HG03460 (cell line): Measurements from ENCODE around the gene MFSD2B.
"Not testable (repeated sequence)": the region's sequence is repeated elsewhere in the genome, so short reads cannot be mapped to it uniquely, and the experiment has no call there.

ENCODE experiments used
- ATAC-seq: cut with Tn5 transposase; IDR thresholded peaks from one replicate; pipeline ENCODE4 v1.9.1; 2021; ENCODE audit not compliant: unreplicated experiment

The MFSD2B gene

GRCh38 chr2:24018241-24018640 lies 8.4 kb downstream of the MFSD2B start:
- ATAC-seq: no peak

DNA sequence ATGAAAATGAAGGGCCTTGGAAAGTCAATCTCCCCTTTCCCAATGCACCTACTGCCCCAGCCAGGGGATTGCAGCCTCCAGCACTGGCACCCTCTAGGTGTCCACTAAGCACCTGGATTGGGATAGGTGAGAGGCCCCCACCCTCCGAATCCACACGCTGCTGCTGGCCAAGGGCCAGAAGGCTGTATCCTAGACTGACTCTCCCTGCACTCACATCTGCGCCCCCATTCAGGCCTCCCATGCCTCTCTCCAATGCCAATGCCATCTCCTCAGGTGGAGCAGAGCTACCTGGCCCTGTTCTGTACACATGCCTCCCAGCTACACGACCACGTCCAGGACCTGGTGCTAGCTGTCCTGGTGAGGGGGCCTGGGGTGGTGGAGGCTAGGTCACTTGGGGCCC lies 9.8 kb downstream of the MFSD2B start:
- ATAC-seq: no peak

GRCh38 chr2:24020244-24020643 lies 10.4 kb downstream of the MFSD2B start:
- no peak for ATAC-seq

DNA sequence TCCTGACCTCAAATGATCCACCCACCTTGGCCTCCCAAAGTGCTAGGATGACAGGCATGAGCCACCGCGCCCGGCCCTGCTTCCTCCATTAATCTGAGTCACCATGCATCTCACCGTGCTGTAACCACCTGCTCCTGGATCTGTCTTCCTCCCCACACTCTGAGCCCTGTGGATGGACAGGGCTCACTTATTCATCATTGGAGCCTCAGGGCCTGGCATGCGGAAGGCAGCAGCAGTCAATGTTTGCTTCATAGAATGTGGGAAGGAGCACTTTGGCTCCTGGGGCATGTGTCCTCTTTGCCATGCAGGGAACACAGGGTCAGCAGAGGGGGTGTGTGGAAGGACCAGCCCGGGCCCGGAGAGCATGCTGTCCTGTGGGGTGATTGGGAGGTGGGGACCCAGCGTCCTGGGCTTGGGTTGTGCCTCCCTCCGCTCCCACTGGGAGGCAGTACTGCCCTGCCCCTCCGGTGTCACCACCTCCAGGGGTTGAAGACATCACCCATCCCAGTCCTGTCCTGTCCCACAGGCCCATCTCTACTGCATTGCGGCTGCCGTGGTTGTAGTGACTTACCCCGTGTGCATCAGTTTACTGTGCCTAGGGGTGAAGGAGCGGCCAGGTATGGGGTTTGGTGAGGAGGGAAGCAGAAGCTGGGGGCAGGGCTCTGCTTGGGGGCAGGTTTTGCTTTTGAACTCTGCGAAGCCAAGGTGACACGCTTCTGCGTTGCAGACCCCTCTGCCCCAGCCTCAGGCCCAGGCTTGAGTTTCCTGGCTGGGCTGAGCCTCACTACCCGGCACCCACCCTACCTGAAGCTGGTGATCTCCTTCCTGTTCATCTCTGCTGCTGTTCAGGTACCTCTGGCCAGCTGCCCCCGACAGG lies 11.5 kb downstream of the MFSD2B start:
- ATAC-seq: no peak

DNA sequence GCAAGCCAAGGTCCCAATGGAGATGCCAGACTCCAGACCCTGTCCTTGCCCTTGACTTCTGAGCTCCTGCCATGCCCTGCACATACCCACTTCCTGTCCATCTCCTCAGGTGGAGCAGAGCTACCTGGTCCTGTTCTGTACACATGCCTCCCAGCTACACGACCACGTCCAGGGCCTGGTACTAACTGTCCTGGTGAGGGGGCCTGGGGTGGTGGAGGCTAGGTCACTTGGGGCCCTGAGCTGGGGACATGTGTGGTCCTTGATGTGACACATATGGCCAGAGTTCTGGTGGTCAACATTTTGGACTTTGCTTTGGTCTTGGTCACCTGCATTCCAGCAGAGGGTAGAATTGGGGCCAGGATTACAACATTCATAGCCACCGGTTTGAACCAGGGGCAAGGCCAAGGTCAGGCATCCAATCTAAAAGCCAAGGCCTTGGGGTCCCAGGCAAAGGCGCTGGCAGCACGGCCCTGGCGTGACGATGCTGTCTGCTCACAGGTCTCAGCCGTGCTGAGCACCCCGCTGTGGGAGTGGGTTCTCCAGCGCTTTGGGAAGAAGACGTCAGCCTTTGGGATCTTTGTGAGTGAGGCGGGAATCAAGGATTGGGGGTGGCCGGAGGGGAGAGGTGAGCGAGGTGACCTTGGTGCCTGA lies 12.6 kb downstream of the MFSD2B start:
- no peak for ATAC-seq

DNA sequence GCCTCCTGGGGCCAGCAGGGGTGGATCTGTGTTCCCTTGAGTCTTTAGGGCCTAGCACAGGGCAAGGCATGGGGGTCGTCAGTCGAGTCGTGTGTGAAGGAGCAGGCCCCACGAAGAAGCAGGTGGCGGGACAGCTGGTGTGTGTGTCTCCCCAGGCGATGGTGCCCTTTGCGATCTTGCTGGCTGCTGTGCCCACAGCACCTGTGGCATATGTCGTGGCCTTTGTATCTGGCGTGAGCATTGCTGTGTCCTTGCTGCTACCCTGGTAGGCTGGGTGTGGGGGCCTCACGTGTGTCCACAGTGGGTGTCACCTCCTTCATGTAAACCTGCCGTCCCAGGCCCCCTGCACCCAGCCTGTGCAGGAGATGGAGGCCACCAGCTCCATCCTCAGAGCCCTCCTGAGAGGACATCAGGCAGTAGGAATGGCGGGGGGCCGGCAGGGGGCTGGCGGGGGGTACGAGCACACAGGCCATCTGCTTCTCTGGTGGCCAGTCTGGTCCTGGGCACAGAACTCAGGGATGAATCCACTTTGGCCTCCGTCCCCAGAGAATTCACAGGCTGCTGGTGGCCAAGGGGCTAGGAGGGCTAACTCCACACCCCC lies 13.2 kb downstream of the MFSD2B start:
- ATAC-seq: no peak

DNA sequence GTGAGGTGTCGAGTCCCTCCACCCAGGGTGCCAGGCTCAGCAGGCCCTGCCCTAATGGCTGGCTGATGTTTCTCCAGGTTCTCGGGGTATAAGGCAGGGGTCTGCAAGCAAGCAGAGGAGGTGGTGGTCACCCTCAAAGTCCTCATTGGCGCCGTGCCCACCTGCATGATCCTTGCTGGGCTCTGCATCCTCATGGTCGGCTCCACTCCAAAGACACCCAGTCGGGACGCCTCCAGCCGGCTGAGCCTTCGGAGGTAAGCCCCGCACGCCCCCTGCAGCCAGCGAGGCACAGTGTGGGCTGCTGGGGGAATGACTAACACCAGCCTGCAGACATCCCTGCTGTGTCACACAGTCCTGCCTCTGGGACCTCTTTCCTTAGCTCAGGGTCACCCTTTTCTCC lies 14.1 kb downstream of the MFSD2B start:
- no peak for ATAC-seq

DNA sequence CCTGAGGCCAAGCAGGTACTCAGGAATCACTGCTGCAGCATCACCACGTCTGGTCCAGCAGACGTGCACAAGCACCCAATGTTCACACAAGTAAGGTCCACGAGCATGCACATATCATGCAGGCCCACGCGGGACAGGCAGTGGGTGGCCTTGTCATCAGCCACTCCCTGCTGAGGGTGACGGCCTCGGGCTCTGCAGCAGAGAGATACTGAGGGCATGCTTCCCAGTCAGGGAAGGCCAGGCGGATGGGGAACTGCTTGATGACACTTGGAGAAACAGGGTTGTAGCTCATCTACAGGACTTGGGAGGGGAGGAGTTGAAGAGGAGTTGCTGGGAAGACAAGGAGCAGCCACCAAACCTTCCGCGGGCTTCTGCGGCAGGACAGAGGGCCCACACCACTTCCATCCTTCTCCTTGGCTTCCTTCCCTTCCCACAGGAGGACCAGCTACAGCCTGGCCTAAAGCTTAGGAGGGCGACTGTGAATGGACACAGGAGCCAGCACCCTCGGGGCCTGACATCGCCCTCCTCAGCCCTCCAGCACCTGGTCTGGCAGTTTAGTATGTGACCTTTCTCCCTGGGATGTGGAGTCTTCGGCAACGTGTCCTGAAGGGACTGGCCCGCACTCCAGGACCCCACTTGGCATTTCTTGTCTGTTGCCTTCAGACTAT lies 15.2 kb downstream of the MFSD2B start:
- no peak for ATAC-seq

DNA sequence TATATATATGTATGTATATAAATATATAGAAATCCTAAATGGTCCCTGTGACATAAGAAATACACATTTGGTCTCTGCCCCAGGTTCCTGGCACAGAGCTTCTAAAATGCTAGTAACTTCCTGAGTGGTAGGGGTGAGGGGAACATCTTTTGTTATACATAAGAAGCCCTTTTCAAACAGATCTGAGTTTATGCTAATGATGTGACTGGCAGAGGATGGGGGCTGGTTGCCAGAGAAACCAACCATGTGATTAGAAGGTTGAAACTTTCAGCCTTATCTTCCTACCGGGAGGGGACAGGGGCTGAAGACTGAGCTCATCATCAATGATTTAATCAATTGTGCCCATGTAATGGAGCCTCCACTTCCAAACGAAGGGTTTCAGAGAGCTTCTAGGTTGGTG lies 16.3 kb downstream of the MFSD2B start:
- ATAC-seq: no peak

DNA sequence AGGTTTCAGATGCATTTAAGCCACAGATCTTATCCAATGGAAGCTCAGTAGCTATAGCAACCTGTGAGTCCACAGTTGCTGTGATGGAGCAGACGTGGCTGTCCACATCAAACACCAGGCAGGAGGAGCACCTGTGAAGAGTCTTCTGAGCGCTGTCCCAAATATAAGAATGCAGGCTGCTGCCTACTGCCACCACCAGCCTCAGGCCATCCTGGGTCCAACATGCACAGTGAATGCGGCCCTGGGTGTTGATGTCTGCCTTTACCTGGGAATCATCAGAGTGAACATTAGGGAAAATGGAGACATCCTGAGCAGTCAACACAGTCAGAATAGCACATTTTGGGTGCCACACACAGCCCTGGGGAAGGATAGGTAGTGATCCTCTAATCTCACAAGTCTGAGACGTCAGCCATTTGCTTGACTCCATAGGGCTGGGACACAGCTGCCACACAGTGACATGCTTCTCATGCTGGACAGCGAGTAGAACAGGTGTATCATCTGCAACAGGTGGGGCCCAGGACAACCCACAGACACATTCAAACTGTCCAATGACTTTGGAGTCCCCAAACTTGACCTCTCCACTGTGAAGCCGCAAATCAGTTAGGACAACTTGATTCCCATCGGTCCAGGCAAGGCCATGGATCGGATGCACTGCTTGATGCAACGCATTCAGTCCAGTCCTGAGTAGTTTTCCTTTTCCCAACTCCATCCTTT lies 29.1 kb downstream of the MFSD2B start:
- ATAC-seq: no peak

DNA sequence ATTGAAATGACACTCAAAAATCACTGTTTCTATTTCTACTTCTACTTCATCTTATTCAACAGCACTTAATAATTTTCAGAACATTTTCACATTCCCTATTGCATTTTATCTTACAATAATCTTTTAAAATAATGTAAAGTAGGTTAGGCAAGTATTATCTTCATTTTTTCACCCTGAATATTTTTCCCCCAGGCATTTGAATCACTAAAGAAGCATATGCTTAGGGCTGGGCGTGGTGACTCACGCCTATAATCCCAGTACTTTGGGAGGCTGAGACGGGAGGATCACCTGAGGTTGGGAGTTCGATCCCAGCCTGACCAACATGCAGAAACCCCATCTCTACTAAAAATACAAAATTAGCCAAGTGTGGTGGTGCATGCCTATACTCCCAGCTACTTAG lies 30.6 kb downstream of the MFSD2B start:
- ATAC-seq: no peak

- ATAC-seq: not testable (repeated sequence)
These were observed 33.2 kb downstream of the MFSD2B start for GRCh38 chr2:24043133-24043532.

GRCh38 chr2:24045511-24046508 lies 35.9 kb downstream of the MFSD2B start:
- ATAC-seq: no peak

DNA sequence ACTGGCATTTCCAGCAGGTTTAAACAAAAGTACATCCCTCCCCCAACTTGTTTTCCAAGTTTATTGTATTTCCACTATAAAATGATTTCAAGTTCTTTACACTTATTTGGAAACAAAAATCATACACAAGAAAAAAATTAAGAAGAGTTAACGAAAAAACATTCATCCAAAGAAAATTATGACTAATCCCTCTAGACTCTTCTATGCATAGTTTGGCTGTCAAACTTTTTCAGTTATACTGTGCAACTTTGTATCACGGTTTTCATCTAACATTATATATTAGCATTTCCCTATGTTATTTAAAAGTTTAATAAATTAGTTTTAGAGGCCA lies 36.7 kb downstream of the MFSD2B start:
- no peak for ATAC-seq

DNA sequence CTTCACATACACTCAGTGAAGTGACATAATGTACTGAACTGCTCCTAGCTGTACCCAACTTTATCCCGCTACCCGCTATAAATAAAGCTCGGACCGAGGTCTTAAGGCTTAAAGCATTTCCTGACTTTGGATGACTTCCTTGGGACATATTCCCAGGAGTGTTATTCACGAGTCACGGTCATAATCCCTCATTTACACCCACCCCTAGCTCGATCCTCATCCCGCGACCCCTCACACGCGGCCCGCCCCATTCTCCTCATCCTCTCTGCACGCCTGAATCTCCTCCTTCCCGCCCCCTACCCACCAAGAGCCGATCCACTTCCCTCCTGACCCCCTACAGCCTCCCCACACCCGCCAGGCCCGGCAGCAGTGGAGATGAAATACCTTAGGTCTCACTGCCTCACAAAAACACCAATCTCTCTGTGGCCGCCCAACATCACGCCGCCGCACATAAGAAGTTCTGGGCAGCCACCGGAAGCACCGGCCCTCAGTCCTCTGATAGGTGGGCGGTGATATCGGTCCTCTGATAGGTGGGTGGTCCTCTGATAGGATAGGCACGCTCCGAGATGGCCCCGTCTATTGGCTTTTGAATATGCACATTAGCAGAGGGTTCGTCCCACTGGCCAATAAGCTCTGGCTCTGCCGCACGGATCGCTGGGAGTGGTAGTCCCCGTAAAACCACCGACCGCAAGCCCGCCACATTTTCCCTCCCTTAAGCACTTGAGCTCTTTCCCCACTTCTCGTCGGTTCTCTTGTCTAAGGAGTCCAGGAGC lies 37.2 kb downstream of the MFSD2B start, which contains the start of gene WDCP:
Gene WDCP (minus strand): TSS at position 462 of the 773 bp plus-strand sequence. CDS start 7,897 bp downstream, outside the sequence.
- ATAC-seq: peak; percentile 99

DNA sequence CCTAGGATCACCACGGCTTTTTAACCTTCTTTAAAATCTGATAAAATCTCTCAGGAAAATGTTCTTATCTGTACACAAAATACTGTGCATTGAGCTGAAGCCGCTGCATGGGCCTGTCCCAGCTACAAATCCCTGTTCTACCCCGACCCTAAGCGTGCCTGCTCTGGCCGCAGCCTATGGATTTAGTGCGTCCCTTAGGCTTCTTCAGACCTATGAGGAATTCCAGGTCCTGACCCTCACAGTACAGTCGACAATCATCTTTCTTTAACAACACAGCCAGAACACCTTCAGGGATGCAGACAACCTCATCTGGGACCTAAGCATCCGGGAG lies 37.8 kb downstream of the MFSD2B start:
- no peak for ATAC-seq

- ATAC-seq: no peak
These were observed 39.0 kb downstream of the MFSD2B start for GRCh38 chr2:24048769-24049484.

- no peak for ATAC-seq
These were observed 39.7 kb downstream of the MFSD2B start, which contains the start of gene FKBP1B for GRCh38 chr2:24049485-24050021. TSS of gene FKBP1B (plus strand) at chr2:24049741. CDS start at chr2:24049850, 109 bp downstream.
